ENCODE measurements around the gene ECPAS.

DNA sequence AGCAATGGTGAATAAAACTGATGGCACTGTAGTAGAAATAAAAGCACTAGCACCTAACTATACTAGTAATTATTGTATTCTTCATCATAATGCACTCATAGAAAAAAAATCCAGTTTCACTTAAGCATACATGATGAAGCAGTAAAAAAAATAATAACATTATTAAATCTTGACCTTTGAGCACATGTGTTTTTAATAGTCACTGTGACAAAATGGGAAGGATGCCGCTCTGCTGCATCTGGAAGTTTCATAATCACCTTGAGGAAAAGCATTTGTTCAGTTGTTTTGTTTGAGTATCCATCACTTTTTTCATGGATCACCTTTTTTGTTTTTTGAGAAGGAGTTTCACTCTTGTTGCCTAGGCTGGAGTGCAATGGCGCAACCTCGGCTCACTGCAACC, 167.4 kb downstream of the ECPAS start:
- TF ChIP-seq EZH2 (IDR thresholded peaks at IDR 0.05; ENCODE audit: insufficient read depth, poor library complexity, severe bottlenecking) (no peak), EZH2phosphoT487 (IDR thresholded peaks at IDR 0.05; ENCODE audit: insufficient read depth, low read depth) (no peak)
